GM18907 (cell line): Measurements from ENCODE around the gene DNLZ.

ENCODE experiments used
- ATAC-seq: cut with Tn5 transposase; IDR thresholded peaks from one replicate; pipeline ENCODE4 v1.9.1; 2021; ENCODE audit warnings: mild to moderate bottlenecking, moderate library complexity; ENCODE audit not compliant: unreplicated experiment

Gene DNLZ

GRCh38 chr9:136397643-136398042 lies 34.1 kb upstream of the DNLZ start:
- ATAC-seq = no peak

- ATAC-seq = no peak
Observed at GRCh38 chr9:136396219-136396515, 32.6 kb upstream of the DNLZ start.

GRCh38 chr9:136395345-136396218 lies 32.0 kb upstream of the DNLZ start:
- ATAC-seq = no peak

- ATAC-seq = no peak
Observed at GRCh38 chr9:136395020-136395340, 31.4 kb upstream of the DNLZ start.

- ATAC-seq = no peak
Observed at GRCh38 chr9:136394312-136395019, 30.9 kb upstream of the DNLZ start.

GRCh38 chr9:136393531-136393930 lies 30.0 kb upstream of the DNLZ start:
- ATAC-seq = no peak

- ATAC-seq = no peak
Observed at GRCh38 chr9:136392538-136393449, 29.2 kb upstream of the DNLZ start.

- no peak for ATAC-seq
Observed at GRCh38 chr9:136391737-136392537, 28.4 kb upstream of the DNLZ start.

- ATAC-seq = no peak
Observed at GRCh38 chr9:136389396-136389795, 25.9 kb upstream of the DNLZ start.

- ATAC-seq = no peak
Observed at GRCh38 chr9:136387217-136387616, 23.7 kb upstream of the DNLZ start.

- ATAC-seq = no peak
Observed at GRCh38 chr9:136386018-136386417, 22.5 kb upstream of the DNLZ start.

GRCh38 chr9:136385015-136385414 lies 21.5 kb upstream of the DNLZ start:
- no peak for ATAC-seq

- ATAC-seq = no peak
Observed at GRCh38 chr9:136383436-136383835, 19.9 kb upstream of the DNLZ start.

- no peak for ATAC-seq
Observed at GRCh38 chr9:136381966-136382513, 18.5 kb upstream of the DNLZ start.

- no peak for ATAC-seq
Observed at GRCh38 chr9:136381311-136381710, 17.8 kb upstream of the DNLZ start.

GRCh38 chr9:136380381-136380780 lies 16.8 kb upstream of the DNLZ start:
- no peak for ATAC-seq

GRCh38 chr9:136379891-136380290 lies 16.3 kb upstream of the DNLZ start:
- ATAC-seq = no peak

GRCh38 chr9:136379401-136379800 lies 15.9 kb upstream of the DNLZ start:
- ATAC-seq = no peak

GRCh38 chr9:136379003-136379287 lies 15.4 kb upstream of the DNLZ start:
- ATAC-seq = no peak

- no peak for ATAC-seq
Observed at GRCh38 chr9:136378170-136379002, 14.8 kb upstream of the DNLZ start.
